ENCODE data around the gene KCND2. TPM values are rescaled to one million over a fixed set of nuclear protein-coding genes. Genes with fewer than 3 reads are reported as not detected.

KCND2 gene
- total and polyA plus RNA-seq, 2 of the 8 experiments (the other 6 are each of a cell fraction or from before 2014, with no cell fraction given), result 4.6 to 7.7 TPM

DNA sequence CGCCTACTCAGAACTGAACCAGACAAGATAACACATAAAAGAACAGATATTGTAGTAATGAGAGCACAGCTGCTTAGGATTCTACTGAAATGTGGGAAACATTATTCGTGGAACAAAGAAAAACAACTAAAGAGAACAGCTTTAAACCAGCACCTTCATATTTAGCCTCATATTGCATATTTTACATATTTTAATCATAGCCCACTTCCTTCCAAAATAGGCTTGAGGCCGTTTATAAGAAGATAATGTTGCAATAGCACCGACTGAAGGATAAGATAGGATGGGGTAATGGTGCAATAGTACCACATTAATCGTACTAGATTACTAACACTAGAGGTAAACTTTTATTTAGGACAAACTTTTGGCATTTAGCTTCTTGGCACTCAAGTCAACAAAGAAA, 71.3 kb downstream of the KCND2 start:
- Histone ChIP-seq H3K56ac (replicated peaks; ENCODE audit: insufficient read length, low read depth, low read length) (no peak overlapping the region), H3K27ac (ENCODE audit: low read depth, low read length) (no peak overlapping the region), H4K8ac (ENCODE audit: extremely low read depth, insufficient read depth, low read length) (no peak overlapping the region), H4K91ac (replicated peaks; ENCODE audit: insufficient read length, low read length) (no peak overlapping the region), H2BK12ac (ENCODE audit: low read depth, low read length) (no peak overlapping the region), H3K27me3 (replicated peaks in 1 of 4; ENCODE audit: control insufficient read depth in 3 of 4, extremely low read depth in 1 of 4, insufficient read depth in 3 of 4, low read length in 3 of 4) (peaks cover 0 to 1% (median 0%) of the 10 kb centered on the region in 4 experiments; a peak in 1 of 7 replicates), H3K23me2 (ENCODE audit: low read depth, low read length) (peaks cover 2% of the 10 kb centered on the region; the same call in 1 of the 2 replicates), H3K4me2 (ENCODE audit: insufficient read depth in 1 of 2, low read depth in 2 of 2, low read length in 2 of 2) (no peak overlapping the region), H2BK15ac (ENCODE audit: low read length) (no peak overlapping the region), H3K18ac (ENCODE audit: extremely low read depth, low read length) (no peak overlapping the region), H3K9ac (replicated peaks in 1 of 4; ENCODE audit: extremely low read depth in 1 of 4, low read depth in 3 of 4, low read length in 3 of 4) (no peak overlapping the region), H2BK5ac (ENCODE audit: low read depth, low read length) (no peak overlapping the region), H4K5ac (ENCODE audit: insufficient read length, low read depth, low read length) (no peak overlapping the region), H3K23ac (ENCODE audit: insufficient read length) (no peak overlapping the region), H3K79me1 (ENCODE audit: low read depth, low read length) (no peaks in the 10 kb centered on the region), H2BK20ac (ENCODE audit: low read length) (no peak overlapping the region), H2BK120ac (replicated peaks; ENCODE audit: low read depth, low read length) (no peak overlapping the region), H2AFZ (ENCODE audit: low read length) (no peak overlapping the region), H3K9me3 (ENCODE audit: insufficient read depth in 2 of 2, low read depth in 1 of 2, low read length in 1 of 2) (no peaks in the 10 kb centered on the region), H3K4ac (replicated peaks; ENCODE audit: insufficient read length, low read depth, low read length) (no peak overlapping the region), H4K20me1 (replicated peaks in 1 of 2; ENCODE audit: control insufficient read depth in 1 of 2, insufficient read depth in 2 of 2, low read length in 2 of 2) (no peaks in the 10 kb centered on the region), H3K4me1 (replicated peaks in 1 of 4; ENCODE audit: control insufficient read depth in 3 of 4, insufficient read depth in 4 of 4, low read length in 3 of 4) (no peaks in the 10 kb centered on the region), H3K79me2 (ENCODE audit: control insufficient read depth in 1 of 2, insufficient read depth in 2 of 2, low read length in 2 of 2) (no peaks in the 10 kb centered on the region), H3K4me3 (ENCODE audit: extremely low read depth in 1 of 4, insufficient read depth in 2 of 4, low read depth in 3 of 4, low read length in 4 of 4) (no peak overlapping the region), H2AK5ac (ENCODE audit: low read depth, low read length) (no peak overlapping the region), H3K14ac (ENCODE audit: insufficient read length) (no peak overlapping the region), H3K36me3 (ENCODE audit: control insufficient read depth in 2 of 4, insufficient read depth in 4 of 4, low read length in 3 of 4) (no peaks in the 10 kb centered on the region)
- DNase-seq (ENCODE audit: low read depth in 1 of 2, low spot score in 2 of 2) (no peak), FAIRE-seq (no peak)
- ChIA-PET CTCF (ENCODE audit: partially characterized antibody) (no interaction called here), POLR2A (ENCODE audit: partially characterized antibody) (no interaction called here)
- 91% methylated on average over 5 of the region's 5 CpGs; no CpG with 5 or more reads in 1 of the 2 experiments for WGBS, 2 experiments (ENCODE audit: extremely low coverage in 1 of 2, insufficient coverage in 1 of 2, insufficient read length in 1 of 2, insufficient replicate concordance in 2 of 2, low coverage in 1 of 2, low lambda C conversion rate in 2 of 2, missing lambda C conversion rate in 1 of 2)
- TF ChIP-seq CTBP2 (IDR thresholded peaks at IDR 0.05; ENCODE audit: borderline replicate concordance, insufficient read depth, insufficient read length, low read length) (no peak), JUND (IDR thresholded peaks at IDR 0.05; ENCODE audit: low read length) (no peak), JUN (IDR thresholded peaks at IDR 0.05; ENCODE audit: low read depth, low read length) (no peak), PHF8 (conservative IDR thresholded peaks at IDR 0.05; ENCODE audit: low read depth, low read length) (no peak), SUZ12 (IDR thresholded peaks at IDR 0.05; ENCODE audit: low read length) (no peak), BCL11A (IDR thresholded peaks at IDR 0.05; ENCODE audit: low read depth in 2 of 2, low read length in 2 of 2) (no peak), RAD21 (IDR thresholded peaks at IDR 0.05 in 1 of 2, conservative IDR thresholded peaks at IDR 0.05 in 1 of 2; ENCODE audit: low read depth in 2 of 2, low read length in 2 of 2) (no peak), EP300 (IDR thresholded peaks at IDR 0.05; ENCODE audit: borderline replicate concordance in 1 of 2, low read depth in 2 of 2, low read length in 2 of 2) (no peak), KDM1A (IDR thresholded peaks at IDR 0.05; ENCODE audit: borderline replicate concordance, low read length) (no peak), TAF1 (IDR thresholded peaks at IDR 0.05; ENCODE audit: low read depth, low read length) (no peak), FOSL1 (IDR thresholded peaks at IDR 0.05; ENCODE audit: insufficient read depth, low read depth, low read length) (no peak), SIN3A (conservative IDR thresholded peaks at IDR 0.05 in 1 of 2, IDR thresholded peaks at IDR 0.05 in 1 of 2; ENCODE audit: low read depth in 1 of 2, low read length in 2 of 2) (no peak), POU5F1 (IDR thresholded peaks at IDR 0.05; ENCODE audit: low read depth, low read length) (no peak)
